Measurements from ENCODE around the gene AGTRAP. TPM values are rescaled to one million over a fixed set of nuclear protein-coding genes. Genes with fewer than 3 reads are reported as not detected.

The AGTRAP gene
- total RNA-seq (2021; ENCODE audit: unreplicated experiment): 57.0 TPM
- 90.5 TPM for polyA plus RNA-seq (2012; ENCODE audit: insufficient read length)
- Bru-seq, nascent RNA: percentile 59 among the genes with signal in this experiment
- BruChase-seq, experiment 1, labeled RNA remaining after a 2-hour chase: percentile 65 among the genes with signal in this experiment
- BruChase-seq, experiment 2, labeled RNA remaining after a 6-hour chase: percentile 63 among the genes with signal in this experiment
- long read RNA-seq, transcript AGTRAP-203 (5 exons, 1,100 nt): minor isoform, 19 of 100 reads
- long read RNA-seq, transcript AGTRAP-201 (5 exons, 1,107 nt): major isoform, 63 of 100 reads
- long read RNA-seq, partial matches to known transcripts: 4 of 100 reads
- long read RNA-seq, other reads (novel, unspliced or antisense): 11 of 100 reads

GRCh38 chr1:11735854-11736745 is at the start of gene AGTRAP:
TSS of gene AGTRAP (plus strand) at chr1:11736136. CDS start at chr1:11736209, 73 bp downstream.
- H3K4me1 ChIP-seq (ENCODE audit: control insufficient read depth, insufficient read depth, low read length): peaks cover 12% of the 10 kb centered on the region
- H3K27ac ChIP-seq (ENCODE audit: low read length): peak within 1 kb of the TSS; percentile 87
- TF ChIP-seq TCF7L2 (IDR thresholded peaks at IDR 0.05; ENCODE audit: low read depth, low read length) (no peak), REST (IDR thresholded peaks at IDR 0.05; ENCODE audit: insufficient read depth in 1 of 2, low read depth in 2 of 2, low read length in 1 of 2) (peak in 1 of 2 experiments; percentile 36; a peak in 2 of 4 replicates), POLR2AphosphoS5 (IDR thresholded peaks at IDR 0.05; ENCODE audit: low read depth, low read length) (peak; percentile 55; the same call in 1 of the 2 replicates), CTCF (IDR thresholded peaks at IDR 0.05) (no peak), SIN3A (IDR thresholded peaks at IDR 0.05; ENCODE audit: borderline replicate concordance, insufficient read depth, low read depth, low read length) (peak; percentile 92; the same call in 1 of the 2 replicates)
- ChIA-PET CTCF (interaction anchor here (0.6 kb wide), 1 partner anchor 30 kb away, joined by 3 read pairs; no protein-coding TSS in a partner anchor), POLR2A (interaction anchor here (0.6 kb wide), 1 partner anchor 69 kb away, joined by 4 read pairs; no protein-coding TSS in a partner anchor)
- in situ Hi-C loops (cut with HindIII; ENCODE audit: low pct_unique_long_range_greater_than_20kb, low sequenced_read_pairs): no loop called here
- H3K36me3 ChIP-seq (ENCODE audit: control insufficient read depth, insufficient read depth, low read length): no peaks in the 10 kb centered on the region; the same call in 1 of the 2 replicates
- TSS peak; percentile 85 for BruUV-seq (replicated peaks)
- H3K27me3 ChIP-seq (ENCODE audit: control insufficient read depth, insufficient read depth, low read length): no peaks in the 10 kb centered on the region
- intact Hi-C loops (cut with micrococcal nuclease; ENCODE audit: unreplicated experiment): no loop called here
- ATAC-seq (peak; percentile 91), DNase-seq (ENCODE audit: low read depth, low spot score) (no peak)
- peak within 1 kb of the TSS; percentile 84 to 89 for H3K4me3 ChIP-seq (ENCODE audit: low read depth in 2 of 2, low read length in 2 of 2)
- no peaks in the 10 kb centered on the region for H3K9me3 ChIP-seq (ENCODE audit: control insufficient read depth, insufficient read depth, low read depth, low read length)

GRCh38 chr1:11688506-11688905 is 47.4 kb upstream of the AGTRAP start:
- BruUV-seq (replicated peaks): no TSS peak
- peaks cover 7% of the 10 kb centered on the region; the same call in 1 of the 2 replicates for H3K4me1 ChIP-seq (ENCODE audit: control insufficient read depth, insufficient read depth, low read length)
- H3K36me3 ChIP-seq (ENCODE audit: control insufficient read depth, insufficient read depth, low read length): no peaks in the 10 kb centered on the region; the same call in 1 of the 2 replicates
- H3K4me3 ChIP-seq (ENCODE audit: low read depth in 2 of 2, low read length in 2 of 2): no peak overlapping the region
- intact Hi-C loops (cut with micrococcal nuclease; ENCODE audit: unreplicated experiment): no loop called here
- ATAC-seq (no peak), DNase-seq (ENCODE audit: low read depth, low spot score) (no peak)
- no peak overlapping the region for H3K27ac ChIP-seq (ENCODE audit: low read length)
- CTCF ChIA-PET: no interaction called here
- TF ChIP-seq POLR2AphosphoS5 (IDR thresholded peaks at IDR 0.05; ENCODE audit: low read depth, low read length) (no peak), REST (IDR thresholded peaks at IDR 0.05; ENCODE audit: insufficient read depth in 1 of 2, low read depth in 2 of 2, low read length in 1 of 2) (no peak), SIN3A (IDR thresholded peaks at IDR 0.05; ENCODE audit: borderline replicate concordance, insufficient read depth, low read depth, low read length) (no peak), CTCF (IDR thresholded peaks at IDR 0.05) (no peak), TCF7L2 (IDR thresholded peaks at IDR 0.05; ENCODE audit: low read depth, low read length) (no peak)
- POLR2A ChIA-PET: no interaction called here
- H3K27me3 ChIP-seq (ENCODE audit: control insufficient read depth, insufficient read depth, low read length): no peaks in the 10 kb centered on the region; the same call in 1 of the 2 replicates
- no peaks in the 10 kb centered on the region for H3K9me3 ChIP-seq (ENCODE audit: control insufficient read depth, insufficient read depth, low read depth, low read length)
- in situ Hi-C loops (cut with HindIII; ENCODE audit: low pct_unique_long_range_greater_than_20kb, low sequenced_read_pairs): no loop called here

All from Panc1 (cell line).